PC-3 (cell line): Measurements from ENCODE around the gene DCAF4.

ENCODE experiments used
- CTCF ChIP-seq: fragments of 300-600 bp; sonication (generic); conservative IDR thresholded peaks from 2 replicates; pipeline ENCODE4 v1.5.1; 2017; ENCODE audit warnings: antibody characterized with exemption, low read depth, mild to moderate bottlenecking, low read length
- EZH2 ChIP-seq: fragments of 300-600 bp; sonication (generic); IDR thresholded peaks from one replicate; pipeline ENCODE4 v1.6.1; 2017; ENCODE audit warnings: antibody characterized with exemption, mild to moderate bottlenecking, low read length; ENCODE audit not compliant: unreplicated experiment

GRCh38 chr14:72957213-72957612 lies 30.9 kb downstream of the DCAF4 start:
- no peak for TF ChIP-seq CTCF
- no peak for TF ChIP-seq EZH2
